Measurements from ENCODE around the gene DYNLT1.
"Not testable (repeated sequence)": the region's sequence is repeated elsewhere in the genome, so short reads cannot be mapped to it uniquely, and the experiment has no call there.

The DYNLT1 gene

DNA sequence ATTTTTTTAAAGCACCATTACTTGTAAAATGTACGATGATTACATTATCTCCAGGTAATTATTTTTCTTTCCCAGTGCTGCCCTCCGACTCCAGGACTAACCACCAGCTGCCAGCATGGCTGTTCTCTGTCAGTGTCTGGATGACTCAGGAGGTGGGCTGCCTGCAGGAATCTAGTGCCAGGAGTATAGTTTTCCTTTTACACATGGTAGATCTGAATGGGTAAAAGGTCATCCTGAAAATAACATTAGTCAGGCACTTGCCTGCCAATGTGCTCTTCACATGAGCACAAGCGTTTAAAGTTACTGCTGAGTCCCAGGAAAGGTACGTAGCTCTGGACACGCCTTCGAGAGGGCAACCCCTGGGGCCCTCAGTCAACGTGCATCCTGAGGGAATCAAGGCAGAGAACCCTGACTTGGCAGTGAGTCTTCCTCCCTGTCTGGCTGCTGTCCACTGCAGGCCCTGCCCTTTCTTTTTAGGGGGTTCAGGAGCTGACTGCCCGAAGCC is 2.4 kb downstream of the DYNLT1 start:
- DNase-seq (ENCODE audit: low spot score), result peak; percentile 54

GRCh38 chr6:158640519-158640918 is 4.0 kb downstream of the DYNLT1 start:
- DNase-seq (ENCODE audit: low spot score), result no peak

- DNase-seq (ENCODE audit: low spot score), result no peak
Observed at GRCh38 chr6:158639056-158639455, 5.5 kb downstream of the DYNLT1 start.

DNA sequence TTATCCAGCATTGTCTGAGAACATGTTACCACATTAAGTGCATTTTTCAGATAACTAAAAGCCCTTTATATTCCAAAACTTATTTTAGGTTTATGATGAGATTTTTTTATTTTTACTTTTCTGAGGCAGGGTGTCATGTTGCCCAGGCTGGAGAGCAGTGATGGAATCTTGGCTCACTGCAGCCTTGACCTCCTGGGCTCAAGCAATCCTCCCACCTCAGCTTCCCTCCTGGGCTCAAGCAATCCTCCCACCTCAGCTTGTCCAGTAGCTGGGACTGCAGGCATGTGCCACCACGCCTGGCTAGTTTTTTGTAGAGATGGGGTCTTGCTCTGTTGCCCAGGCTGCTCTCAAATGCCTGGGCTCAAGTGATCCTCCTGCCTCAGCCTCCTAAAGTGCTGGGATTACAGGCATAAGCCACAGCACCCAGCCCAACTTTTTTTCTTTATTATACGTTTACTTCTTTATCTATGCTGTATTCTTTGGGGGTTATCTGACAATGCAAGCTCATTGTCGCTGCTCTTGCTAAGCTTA is 6.2 kb downstream of the DYNLT1 start:
- no peak for DNase-seq (ENCODE audit: low spot score)

GRCh38 chr6:158636778-158637177 is 7.8 kb downstream of the DYNLT1 start:
- DNase-seq (ENCODE audit: low spot score), result no peak

DNA sequence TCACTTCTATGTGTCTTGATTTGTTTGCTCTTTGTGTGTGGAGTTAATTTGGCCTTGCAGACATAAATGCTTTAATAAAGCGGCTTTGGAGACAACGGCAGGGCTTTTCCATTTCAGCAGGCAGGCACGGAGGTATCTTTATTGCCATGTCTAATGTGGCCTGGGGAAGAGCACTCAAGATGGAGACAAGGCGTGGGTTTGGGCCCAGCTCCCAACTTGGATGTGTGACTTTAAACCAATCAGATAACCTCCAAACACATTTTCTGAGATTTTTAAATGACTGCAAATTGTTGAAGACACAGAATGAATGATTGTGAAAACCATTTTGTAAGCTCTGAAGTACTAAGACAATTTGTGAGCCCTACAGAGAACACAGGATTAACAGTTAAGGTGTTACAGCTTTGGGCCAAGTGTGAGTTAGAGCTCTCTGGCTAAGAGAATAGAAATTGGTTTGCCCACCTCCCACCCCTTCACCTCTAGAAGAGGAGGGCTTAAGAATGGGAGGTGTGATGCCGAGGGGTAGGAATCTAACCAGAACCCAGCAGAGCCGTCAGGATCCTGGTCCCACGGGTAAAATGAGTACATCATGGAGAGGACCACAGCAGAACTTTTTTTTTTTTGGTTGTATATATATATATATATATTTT is 9.0 kb downstream of the DYNLT1 start:
- no peak for DNase-seq (ENCODE audit: low spot score)

GRCh38 chr6:158634695-158635426 is 9.7 kb downstream of the DYNLT1 start:
- no peak for DNase-seq (ENCODE audit: low spot score)

DNA sequence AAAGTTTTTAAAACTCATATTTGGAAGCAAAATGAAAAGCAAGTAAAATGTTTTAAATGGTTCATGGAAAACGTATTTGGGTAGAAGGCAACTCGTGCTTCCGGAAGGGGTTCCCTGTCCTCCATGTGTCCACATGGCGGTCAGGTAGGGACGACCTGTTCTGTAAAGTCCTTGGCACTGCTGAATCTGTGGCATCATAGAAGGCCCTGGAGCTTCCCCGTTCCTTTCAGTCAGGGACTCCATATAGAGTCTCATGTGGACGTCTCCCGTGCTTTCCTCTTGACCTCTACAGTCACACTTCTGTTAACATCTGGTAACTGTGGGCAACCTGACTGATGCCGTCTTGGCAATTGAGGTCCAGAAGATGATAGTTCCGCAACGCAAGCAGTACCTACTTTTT is 11.4 kb downstream of the DYNLT1 start:
- DNase-seq (ENCODE audit: low spot score), result no peak

DNA sequence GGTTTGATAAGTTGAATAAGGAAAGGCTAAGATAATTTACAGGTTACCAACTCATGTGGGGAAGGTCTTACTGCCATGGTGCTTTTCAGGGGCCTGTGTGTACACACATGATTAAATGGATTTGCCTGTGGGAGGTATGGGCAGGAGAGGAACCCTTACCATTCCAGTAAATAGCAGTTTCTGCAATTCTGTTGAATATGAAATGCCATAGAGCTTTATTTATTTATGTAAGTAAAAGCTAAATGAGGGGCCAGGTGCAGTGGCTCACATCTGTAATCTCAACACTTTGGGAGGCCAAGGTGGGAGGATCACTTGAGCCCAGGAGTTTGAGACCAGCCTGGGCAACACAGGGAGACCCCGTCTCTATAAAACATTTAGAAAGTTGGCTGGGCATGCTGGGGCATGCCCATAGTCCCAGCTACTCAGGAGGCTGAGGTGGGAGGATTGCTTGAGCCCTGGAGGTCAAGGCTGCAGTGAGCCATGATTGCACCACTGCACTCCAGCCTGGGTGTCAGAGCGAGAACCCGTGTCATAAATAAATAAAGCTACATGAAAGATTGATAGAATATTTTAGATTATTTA is 11.9 kb downstream of the DYNLT1 start:
- not testable (repeated sequence) for DNase-seq (ENCODE audit: low spot score)

GRCh38 chr6:158631678-158632537 is 12.6 kb downstream of the DYNLT1 start:
- DNase-seq (ENCODE audit: low spot score), result peak; percentile 95

GRCh38 chr6:158630938-158631616 is 13.5 kb downstream of the DYNLT1 start:
- DNase-seq (ENCODE audit: low spot score), result no peak

DNA sequence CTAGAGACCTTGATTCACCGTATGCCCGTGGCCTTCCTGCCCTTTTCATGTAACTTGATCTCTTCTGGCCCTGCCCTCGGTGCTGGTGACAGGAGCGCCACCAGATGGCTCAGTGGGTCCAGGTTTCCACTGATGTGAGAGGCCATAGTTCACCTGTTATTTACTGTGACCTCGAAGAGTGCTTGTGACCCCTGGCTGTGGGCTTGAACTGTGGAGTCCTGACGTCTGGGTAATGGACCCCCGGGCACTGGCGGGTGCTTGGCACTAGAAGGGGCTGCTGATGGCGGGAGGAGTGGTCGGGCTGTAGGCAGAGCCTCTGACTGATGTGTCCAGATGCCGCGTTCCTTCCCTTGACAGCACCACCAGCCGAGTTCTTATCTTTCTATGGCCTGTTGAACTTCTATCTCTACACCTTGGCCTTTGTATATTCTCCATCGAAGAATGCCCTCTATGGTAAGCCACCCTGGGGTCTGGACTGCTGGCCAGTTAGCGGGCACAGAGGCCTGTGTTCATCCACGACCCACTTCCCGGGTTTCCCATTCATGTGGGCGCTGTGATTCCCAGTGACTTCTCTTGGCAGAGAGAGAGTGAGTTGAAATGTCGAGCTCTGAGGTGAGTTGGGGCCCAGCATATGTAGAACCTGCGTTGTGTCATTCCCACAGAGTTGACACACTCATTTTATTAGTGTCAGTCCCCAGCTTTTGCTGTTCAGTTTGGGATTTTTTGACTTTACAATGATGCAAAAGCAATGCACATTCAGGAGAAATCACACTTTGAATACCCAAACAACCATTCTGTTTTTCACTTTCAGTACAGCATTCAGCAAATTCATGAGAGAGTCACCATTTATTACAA is 14.9 kb downstream of the DYNLT1 start:
- no peak for DNase-seq (ENCODE audit: low spot score)

DNA sequence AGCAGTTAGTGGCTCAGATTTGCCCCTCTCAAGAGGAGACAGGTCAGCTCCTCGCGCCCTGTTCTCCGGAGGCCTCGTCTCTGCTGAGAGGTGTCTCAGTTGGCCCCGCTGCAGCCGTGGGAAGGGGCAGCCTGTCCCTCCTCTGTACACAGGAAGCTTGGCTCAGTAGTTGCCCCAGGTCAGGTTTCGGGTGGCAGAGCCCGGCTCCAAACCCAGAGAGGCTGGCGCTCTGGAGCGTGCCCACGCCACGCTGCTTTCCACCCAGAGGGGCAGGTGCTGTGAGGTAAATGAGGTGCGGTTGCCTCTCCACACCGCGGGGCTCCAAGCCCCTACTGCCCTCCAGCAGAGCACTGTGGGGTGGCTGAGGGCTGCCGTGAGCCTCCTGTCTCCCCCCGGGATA is 16.0 kb downstream of the DYNLT1 start:
- DNase-seq (ENCODE audit: low spot score), result no peak

GRCh38 chr6:158627940-158628211 is 16.7 kb downstream of the DYNLT1 start:
- DNase-seq (ENCODE audit: low spot score), result no peak

DNA sequence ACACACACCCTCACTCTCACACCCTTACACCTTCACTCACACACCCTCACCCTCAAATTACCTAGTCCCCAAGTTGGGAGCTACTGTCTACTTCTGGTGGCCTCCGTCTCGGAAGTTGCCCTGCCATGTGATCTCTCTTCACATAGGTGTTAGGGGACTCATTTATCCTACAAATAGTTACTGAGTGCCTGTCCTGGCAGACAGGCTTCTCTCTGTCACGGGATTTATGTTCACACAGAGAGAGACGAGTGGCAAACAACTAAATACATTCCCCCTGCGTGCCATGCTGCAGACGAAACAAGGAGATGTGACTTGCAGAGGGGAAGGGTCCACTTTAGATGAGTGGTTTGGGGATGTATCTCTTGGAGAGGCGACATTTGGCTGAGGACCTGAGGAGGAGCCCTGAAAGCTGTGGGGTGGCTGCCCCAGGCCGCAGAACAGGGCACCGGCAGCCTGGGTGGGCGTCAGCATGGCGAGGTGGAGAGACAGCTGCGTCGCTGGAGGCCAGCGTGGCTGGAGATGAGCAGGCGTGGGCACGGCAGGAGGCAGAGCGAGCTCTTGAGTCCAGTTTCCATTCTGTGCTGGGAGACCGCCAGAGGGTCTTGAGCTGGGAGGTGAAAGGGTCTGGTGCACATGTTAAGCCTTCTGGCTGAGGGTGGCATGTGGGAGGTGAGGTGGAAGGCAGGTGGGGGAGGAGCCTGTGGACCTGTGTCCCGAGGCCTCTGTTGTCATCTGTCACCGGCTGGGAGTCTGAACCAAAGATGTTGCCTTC is 17.2 kb downstream of the DYNLT1 start:
- no peak for DNase-seq (ENCODE audit: low spot score)

- DNase-seq (ENCODE audit: low spot score), result no peak
Observed at GRCh38 chr6:158626360-158627167, 18.0 kb downstream of the DYNLT1 start.

DNA sequence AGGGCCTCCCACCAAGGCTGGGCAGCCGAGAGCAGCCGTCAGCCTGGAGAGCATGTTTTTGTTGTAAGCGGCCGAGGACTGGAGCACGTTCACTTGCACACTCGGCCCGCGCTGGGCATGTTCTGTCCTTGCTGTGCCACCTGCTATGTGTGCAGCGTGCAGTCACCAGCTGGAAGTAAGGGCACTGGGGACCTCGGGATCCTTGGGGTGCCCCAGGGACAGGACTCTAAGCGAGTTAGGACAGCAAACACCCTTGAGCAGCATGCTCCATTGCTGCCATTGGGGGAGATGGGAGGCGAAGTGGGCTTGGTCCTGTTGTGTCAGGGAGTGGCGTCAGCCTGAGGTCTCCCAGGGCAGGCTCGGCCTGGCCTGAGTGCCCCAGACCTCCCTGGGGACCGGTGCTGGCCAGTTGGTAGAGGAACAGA is 18.6 kb downstream of the DYNLT1 start:
- DNase-seq (ENCODE audit: low spot score), result no peak

GRCh38 chr6:158624684-158625682 is 19.6 kb downstream of the DYNLT1 start:
- DNase-seq (ENCODE audit: low spot score), result no peak

Measured in kidney capillary endothelial cell (primary cell).